ENCODE data around the gene MYO3A.

MYO3A gene

GRCh38 chr10:25933653-25934608 is at the start of gene MYO3A:
MYO3A (plus strand) TSS chr10:25934229; CDS start chr10:25952111, 17,882 bp downstream.
- DNase-seq: peak; percentile 28

DNA sequence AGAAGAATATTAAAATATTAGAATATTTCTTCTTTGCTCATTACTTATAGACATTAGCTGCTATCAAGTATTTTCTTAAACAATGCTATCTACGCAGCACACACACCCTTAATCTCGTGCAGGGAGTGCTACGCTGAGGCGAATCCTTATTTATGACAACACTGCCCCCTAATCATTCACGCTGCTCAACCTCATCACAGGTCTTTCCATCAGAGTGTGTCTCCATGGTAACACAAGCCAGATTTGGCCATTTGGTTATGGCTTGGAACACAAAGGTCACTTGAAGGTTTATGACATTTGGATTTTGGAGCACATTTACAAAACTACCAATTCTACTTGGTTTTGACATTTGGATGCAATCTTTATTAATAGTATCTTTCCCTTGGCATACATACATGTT is 45.4 kb upstream of the MYO3A start:
- H3K27me3 Mint-ChIP-seq: peaks cover 17% of the 10 kb centered on the region
- no peak overlapping the region for H3K4me3 Mint-ChIP-seq
- H3K9me3 Mint-ChIP-seq: no peaks in the 10 kb centered on the region
- no peaks in the 10 kb centered on the region for H3K4me1 Mint-ChIP-seq (ENCODE audit: low read depth)
- H3K27ac Mint-ChIP-seq: no peak overlapping the region
- no peaks in the 10 kb centered on the region for H3K36me3 Mint-ChIP-seq (ENCODE audit: low read depth)
- no peak for DNase-seq

More at GRCh38 chr10:25933653-25934608, at the start of gene MYO3A:
- Mint-ChIP-seq H3K36me3 (ENCODE audit: low read depth) (no peaks in the 10 kb centered on the region), H3K9me3 (no peaks in the 10 kb centered on the region), H3K27me3 (peaks cover 56% of the 10 kb centered on the region), H3K27ac (no peak within 1 kb of the TSS), H3K4me3 (peak within 1 kb of the TSS; percentile 63), H3K4me1 (ENCODE audit: low read depth) (peaks cover 7% of the 10 kb centered on the region)

DNA sequence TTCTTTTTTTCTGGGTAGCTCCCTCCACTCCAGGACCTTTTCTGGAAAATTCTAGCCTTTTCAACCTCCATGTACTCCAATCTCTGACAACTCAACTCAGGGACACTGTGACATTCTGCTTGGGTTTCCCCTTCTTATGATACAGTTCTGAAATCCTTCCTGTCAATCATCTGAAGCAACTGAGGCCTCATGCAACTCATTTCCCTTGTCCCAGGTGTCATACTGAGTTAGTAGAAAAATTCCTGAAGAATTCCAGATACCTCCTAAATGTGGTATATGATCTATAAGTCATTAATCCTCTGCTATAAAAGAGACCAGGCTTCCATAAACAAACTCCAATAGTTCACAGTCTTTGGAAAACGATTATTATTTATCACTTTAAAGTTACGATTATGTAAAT is 43.0 kb upstream of the MYO3A start:
- no peaks in the 10 kb centered on the region for H3K36me3 Mint-ChIP-seq (ENCODE audit: low read depth)
- H3K27ac Mint-ChIP-seq: no peak overlapping the region
- H3K27me3 Mint-ChIP-seq: peaks cover 22% of the 10 kb centered on the region
- no peak for DNase-seq
- no peaks in the 10 kb centered on the region for H3K4me1 Mint-ChIP-seq (ENCODE audit: low read depth)
- H3K9me3 Mint-ChIP-seq: no peaks in the 10 kb centered on the region
- H3K4me3 Mint-ChIP-seq: no peak overlapping the region

- Mint-ChIP-seq H3K36me3 (ENCODE audit: low read depth) (no peaks in the 10 kb centered on the region), H3K27me3 (peaks cover 18% of the 10 kb centered on the region), H3K9me3 (no peaks in the 10 kb centered on the region), H3K27ac (no peak overlapping the region), H3K4me1 (ENCODE audit: low read depth) (no peaks in the 10 kb centered on the region), H3K4me3 (no peak overlapping the region)
- no peak for DNase-seq
Observed at GRCh38 chr10:25895856-25896255, 38.2 kb upstream of the MYO3A start.

DNA sequence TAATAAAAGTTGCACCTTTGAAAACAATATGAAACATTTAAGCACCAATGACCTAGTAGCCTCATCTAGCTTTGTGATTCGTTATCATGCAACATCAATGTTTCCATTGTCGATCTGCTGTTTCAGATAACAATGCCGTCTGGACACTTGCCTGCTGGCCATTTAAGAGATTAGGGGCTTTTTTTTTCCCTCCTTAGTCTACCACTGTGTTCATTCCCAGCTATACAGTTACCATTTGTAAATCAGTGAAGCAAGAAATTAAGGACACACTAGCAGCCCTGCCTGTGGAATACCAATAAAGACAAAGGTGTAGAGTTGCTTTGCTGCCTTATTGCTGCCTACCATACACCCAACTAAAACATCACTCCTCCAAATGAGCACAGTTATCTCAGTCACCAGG is 37.6 kb upstream of the MYO3A start:
- no peak for DNase-seq
- Mint-ChIP-seq H3K27me3 (peaks cover 18% of the 10 kb centered on the region), H3K36me3 (ENCODE audit: low read depth) (no peaks in the 10 kb centered on the region), H3K27ac (no peak overlapping the region), H3K4me1 (ENCODE audit: low read depth) (no peaks in the 10 kb centered on the region), H3K9me3 (no peaks in the 10 kb centered on the region), H3K4me3 (no peak overlapping the region)

DNA sequence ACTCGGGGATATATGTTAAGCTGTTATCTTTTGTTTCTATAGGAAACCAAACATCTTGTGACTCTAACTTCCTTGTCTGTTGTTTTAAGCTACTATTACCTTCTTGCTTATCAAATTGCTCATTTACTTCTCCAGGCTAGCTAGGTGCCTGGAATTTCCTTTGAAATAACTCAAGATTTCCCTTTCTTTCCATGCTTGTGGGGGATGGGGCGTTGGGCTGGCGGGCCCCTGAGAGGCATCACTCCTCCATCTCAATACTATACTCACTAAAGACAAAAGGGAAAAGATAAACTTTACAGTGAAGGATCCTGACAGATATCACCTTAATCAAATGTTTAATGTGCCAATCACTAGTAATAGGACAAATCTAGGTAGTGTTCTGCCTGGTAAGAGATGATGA is 34.7 kb upstream of the MYO3A start:
- Mint-ChIP-seq H3K9me3 (no peaks in the 10 kb centered on the region), H3K4me1 (ENCODE audit: low read depth) (no peaks in the 10 kb centered on the region), H3K36me3 (ENCODE audit: low read depth) (no peaks in the 10 kb centered on the region), H3K27me3 (peaks cover 5% of the 10 kb centered on the region), H3K27ac (no peak overlapping the region), H3K4me3 (no peak overlapping the region)
- DNase-seq: no peak

GRCh38 chr10:25901199-25901598 is 32.8 kb upstream of the MYO3A start:
- no peak overlapping the region for H3K27ac Mint-ChIP-seq
- no peaks in the 10 kb centered on the region for H3K27me3 Mint-ChIP-seq
- DNase-seq: no peak
- H3K36me3 Mint-ChIP-seq (ENCODE audit: low read depth): no peaks in the 10 kb centered on the region
- no peak overlapping the region for H3K4me3 Mint-ChIP-seq
- H3K9me3 Mint-ChIP-seq: no peaks in the 10 kb centered on the region
- no peaks in the 10 kb centered on the region for H3K4me1 Mint-ChIP-seq (ENCODE audit: low read depth)

GRCh38 chr10:25902002-25902401 is 32.0 kb upstream of the MYO3A start:
- Mint-ChIP-seq H3K36me3 (ENCODE audit: low read depth) (no peaks in the 10 kb centered on the region), H3K9me3 (no peaks in the 10 kb centered on the region), H3K27ac (no peak overlapping the region), H3K4me1 (ENCODE audit: low read depth) (no peaks in the 10 kb centered on the region), H3K4me3 (no peak overlapping the region), H3K27me3 (no peaks in the 10 kb centered on the region)
- no peak for DNase-seq

- Mint-ChIP-seq H3K27me3 (no peaks in the 10 kb centered on the region), H3K4me3 (no peak overlapping the region), H3K36me3 (ENCODE audit: low read depth) (no peaks in the 10 kb centered on the region), H3K9me3 (no peaks in the 10 kb centered on the region), H3K4me1 (ENCODE audit: low read depth) (no peaks in the 10 kb centered on the region), H3K27ac (no peak overlapping the region)
- DNase-seq: no peak
Observed at GRCh38 chr10:25907261-25907660, 26.8 kb upstream of the MYO3A start.

DNA sequence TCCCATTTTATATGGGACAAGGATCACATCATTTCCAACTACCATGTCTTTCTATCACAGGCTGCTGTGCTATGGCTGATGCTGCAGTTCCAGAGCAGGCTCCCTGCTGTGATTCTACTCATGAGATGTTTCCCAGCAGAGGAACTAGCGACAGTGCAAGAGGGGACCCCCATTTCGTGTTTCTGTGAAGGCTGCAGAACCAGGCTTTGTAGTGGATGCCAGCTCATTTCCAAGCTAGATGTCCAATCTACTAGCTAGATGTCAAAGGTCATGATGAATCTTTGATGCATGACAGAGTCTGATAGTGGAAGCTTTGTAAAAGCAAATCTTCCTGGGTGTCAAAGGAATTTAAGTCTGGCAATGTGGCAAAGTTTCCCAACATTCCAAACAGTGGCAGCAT is 21.2 kb upstream of the MYO3A start:
- Mint-ChIP-seq H3K4me1 (ENCODE audit: low read depth) (no peaks in the 10 kb centered on the region), H3K27me3 (no peaks in the 10 kb centered on the region), H3K36me3 (ENCODE audit: low read depth) (no peaks in the 10 kb centered on the region), H3K4me3 (no peak overlapping the region), H3K27ac (no peak overlapping the region), H3K9me3 (no peaks in the 10 kb centered on the region)
- DNase-seq: no peak

DNA sequence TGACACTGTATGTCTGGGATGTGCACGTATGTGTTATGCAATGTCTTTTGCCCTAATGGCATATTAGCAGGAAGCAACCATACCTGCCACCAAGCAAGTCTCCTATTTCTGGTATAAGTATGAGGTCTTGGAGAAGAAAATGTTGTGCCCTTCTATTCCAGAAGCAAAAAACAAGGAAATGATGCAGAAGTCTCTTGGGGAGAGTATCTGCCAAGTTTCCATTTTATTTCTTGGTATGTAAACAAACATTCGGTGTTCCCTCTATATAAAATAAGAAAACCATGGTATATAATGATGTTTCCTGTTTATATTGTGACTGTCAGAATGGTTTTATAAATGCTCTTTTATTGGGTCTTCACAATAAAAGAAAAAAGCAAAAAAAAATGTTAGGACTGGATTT is 19.3 kb upstream of the MYO3A start:
- Mint-ChIP-seq H3K27me3 (no peaks in the 10 kb centered on the region), H3K9me3 (no peaks in the 10 kb centered on the region), H3K4me1 (ENCODE audit: low read depth) (no peaks in the 10 kb centered on the region), H3K36me3 (ENCODE audit: low read depth) (no peaks in the 10 kb centered on the region), H3K27ac (no peak overlapping the region), H3K4me3 (no peak overlapping the region)
- no peak for DNase-seq

DNA sequence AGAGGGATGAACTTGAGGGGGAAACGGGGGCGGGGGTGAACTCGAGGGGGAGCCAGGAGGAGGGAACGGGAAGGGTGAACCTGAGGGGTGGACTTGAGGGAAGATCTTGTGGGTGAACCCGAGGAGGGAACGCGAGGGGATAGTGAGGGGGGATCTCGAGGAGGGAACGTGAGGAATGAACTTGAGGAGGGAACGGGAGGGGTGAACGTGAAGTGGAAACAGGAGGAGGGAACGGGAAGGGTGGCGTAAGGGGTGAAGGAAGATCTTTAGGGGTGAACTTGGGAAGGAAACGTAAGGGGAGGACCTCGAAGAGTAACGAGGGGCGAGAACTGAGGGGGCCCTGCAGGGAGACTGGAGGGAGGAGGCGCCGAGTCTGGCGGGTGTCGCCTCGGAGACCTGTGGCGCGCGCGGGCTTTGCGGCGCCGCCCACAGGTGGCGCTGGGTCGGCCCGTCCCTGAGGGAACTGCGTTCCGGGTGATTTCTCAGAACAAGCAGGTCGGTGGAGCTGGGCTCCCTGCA is 651 bp downstream of the MYO3A start:
- H3K4me3 Mint-ChIP-seq: peak overlapping the region; percentile 63
- no peaks in the 10 kb centered on the region for H3K9me3 Mint-ChIP-seq
- DNase-seq: peak; percentile 38
- H3K4me1 Mint-ChIP-seq (ENCODE audit: low read depth): peaks cover 7% of the 10 kb centered on the region
- no peak overlapping the region for H3K27ac Mint-ChIP-seq
- no peaks in the 10 kb centered on the region for H3K36me3 Mint-ChIP-seq (ENCODE audit: low read depth)
- H3K27me3 Mint-ChIP-seq: peaks cover 56% of the 10 kb centered on the region

- DNase-seq: no peak
- Mint-ChIP-seq H3K4me3 (no peak overlapping the region), H3K27ac (no peak overlapping the region), H3K4me1 (ENCODE audit: low read depth) (peaks cover 7% of the 10 kb centered on the region), H3K27me3 (peaks cover 43% of the 10 kb centered on the region), H3K36me3 (ENCODE audit: low read depth) (no peaks in the 10 kb centered on the region), H3K9me3 (no peaks in the 10 kb centered on the region)
Observed at GRCh38 chr10:25938405-25938804, 4.4 kb downstream of the MYO3A start.

GRCh38 chr10:25944771-25945170 is 10.7 kb downstream of the MYO3A start:
- Mint-ChIP-seq H3K4me1 (ENCODE audit: low read depth) (no peaks in the 10 kb centered on the region), H3K36me3 (ENCODE audit: low read depth) (no peaks in the 10 kb centered on the region), H3K9me3 (peaks cover 8% of the 10 kb centered on the region), H3K27ac (no peak overlapping the region), H3K27me3 (peaks cover 20% of the 10 kb centered on the region), H3K4me3 (no peak overlapping the region)
- DNase-seq: no peak

GRCh38 chr10:25952857-25953256 is 18.8 kb downstream of the MYO3A start:
- no peaks in the 10 kb centered on the region for H3K36me3 Mint-ChIP-seq (ENCODE audit: low read depth)
- no peak for DNase-seq
- H3K27me3 Mint-ChIP-seq: no peaks in the 10 kb centered on the region
- H3K27ac Mint-ChIP-seq: no peak overlapping the region
- peaks cover 10% of the 10 kb centered on the region for H3K9me3 Mint-ChIP-seq
- no peak overlapping the region for H3K4me3 Mint-ChIP-seq
- no peaks in the 10 kb centered on the region for H3K4me1 Mint-ChIP-seq (ENCODE audit: low read depth)

Data from activated T-cell treated with anti-CD3 and anti-CD28 coated beads, Interleukin-2, amount 50 U/mL, for 24 hours (primary cell).